HG03066 (cell line): ENCODE measurements around the gene CS.

Experiments
- ATAC-seq: cut with Tn5 transposase; IDR thresholded peaks from one replicate; pipeline ENCODE4 v1.9.1; 2021; ENCODE audit warnings: low read depth; ENCODE audit not compliant: unreplicated experiment

Gene CS

GRCh38 chr12:56222531-56222895 lies 77.6 kb downstream of the CS start:
- ATAC-seq: no peak

- ATAC-seq: peak; percentile 74
Observed at GRCh38 chr12:56221757-56222530, 78.2 kb downstream of the CS start, which contains the start of gene RNF41. Gene RNF41 (minus strand): TSS chr12:56221922. CDS start chr12:56214047, 7,875 bp downstream.
